Mesenchymal stem cell (in vitro differentiated cells and primary cell): Measurements from ENCODE around the gene MOGAT2. TPM values are rescaled to one million over a fixed set of nuclear protein-coding genes. Genes with fewer than 3 reads are reported as not detected.

Source experiments
- DNase-seq: peaks from one replicate; pipeline ENCODE4 v3.0.0-alpha.2; 2013
- H2AFZ ChIP-seq: one replicate; pipeline ENCODE4 v1.6.1; 2013; ENCODE audit warnings: low read depth, mild to moderate bottlenecking, control low read depth, inconsistent platforms, low read length, moderate library complexity
- H2AK5ac ChIP-seq: 2 replicates; pipeline ENCODE4 v1.6.1; 2013; ENCODE audit warnings: low read length, moderate library complexity, mild to moderate bottlenecking, inconsistent platforms; ENCODE audit not compliant: severe bottlenecking
- H2BK120ac ChIP-seq: one replicate; pipeline ENCODE4 v1.6.1; 2013; ENCODE audit warnings: low read depth, mild to moderate bottlenecking, inconsistent platforms, low read length, moderate library complexity
- H2BK12ac ChIP-seq, 2 experiments: one replicate each; pipeline ENCODE4 v1.6.1; 2013; ENCODE audit warnings: inconsistent platforms in 2 of 2, low read length in 2 of 2, mild to moderate bottlenecking in 2 of 2, moderate library complexity in 2 of 2, control low read depth in 1 of 2
- H2BK15ac ChIP-seq: one replicate; pipeline ENCODE4 v1.6.1; 2013; ENCODE audit warnings: mild to moderate bottlenecking, low read depth, inconsistent platforms; ENCODE audit not compliant: poor library complexity, severe bottlenecking
- H2BK5ac ChIP-seq: 2 replicates; pipeline ENCODE4 v1.6.1; 2013; ENCODE audit warnings: low read depth, mild to moderate bottlenecking, low read length, control low read depth, inconsistent platforms; ENCODE audit not compliant: poor library complexity, severe bottlenecking
- H3K14ac ChIP-seq, 2 experiments: one replicate each; pipeline ENCODE4 v1.6.1; 2013; ENCODE audit warnings: inconsistent platforms in 2 of 2, low read length in 2 of 2, control low read depth in 1 of 2, mild to moderate bottlenecking in 1 of 2, moderate library complexity in 1 of 2
- H3K18ac ChIP-seq, 2 experiments: one replicate each; pipeline ENCODE4 v1.6.1; 2013; ENCODE audit warnings: inconsistent platforms in 2 of 2, low read length in 2 of 2, control low read depth in 1 of 2, low read depth in 1 of 2, mild to moderate bottlenecking in 1 of 2
- H3K23ac ChIP-seq, 2 experiments: one replicate each; pipeline ENCODE4 v1.6.1; 2013; ENCODE audit warnings: inconsistent platforms in 2 of 2, low read length in 2 of 2, mild to moderate bottlenecking in 2 of 2, moderate library complexity in 2 of 2, control low read depth in 1 of 2
- H3K27ac ChIP-seq: 2 replicates; pipeline ENCODE4 v1.5.1; 2013; ENCODE audit warnings: mild to moderate bottlenecking, moderate library complexity, low read length, control low read depth, inconsistent platforms; ENCODE audit not compliant: poor library complexity, severe bottlenecking
- H3K27me3 ChIP-seq, 2 experiments: 2 replicates each; pipeline versions ENCODE4 v1.6.1 to v1.7.0; 2013; ENCODE audit warnings: low read length in 2 of 2, mild to moderate bottlenecking in 2 of 2, moderate library complexity in 2 of 2, control low read depth in 1 of 2, inconsistent platforms in 1 of 2; ENCODE audit not compliant: control insufficient read depth in 1 of 2, insufficient read depth in 1 of 2
- H3K36me3 ChIP-seq, 2 experiments: 2 replicates each; pipeline versions ENCODE4 v1.6.1 to v1.7.0; 2013; ENCODE audit warnings: low read length in 2 of 2, control low read depth in 1 of 2, inconsistent platforms in 1 of 2, low read depth in 1 of 2, mild to moderate bottlenecking in 1 of 2; ENCODE audit not compliant: insufficient read depth in 2 of 2, control insufficient read depth in 1 of 2
- H3K4ac ChIP-seq, 2 experiments: one replicate each; pipeline ENCODE4 v1.6.1; 2013; ENCODE audit warnings: inconsistent platforms in 2 of 2, low read length in 2 of 2, mild to moderate bottlenecking in 2 of 2, moderate library complexity in 2 of 2, control low read depth in 1 of 2, low read depth in 1 of 2
- H3K4me1 ChIP-seq: 2 replicates; pipeline ENCODE4 v1.6.1; 2013; ENCODE audit warnings: low read depth, low read length, control low read depth; ENCODE audit not compliant: control insufficient read depth, insufficient read depth
- H3K4me2 ChIP-seq: 2 replicates; pipeline ENCODE4 v1.6.1; 2013; ENCODE audit warnings: low read length, mild to moderate bottlenecking, inconsistent platforms; ENCODE audit not compliant: poor library complexity, severe bottlenecking
- H3K4me3 ChIP-seq, 2 experiments: 2 replicates each; pipeline versions ENCODE4 v1.5.1 to v1.7.0; 2013; ENCODE audit warnings: low read length in 2 of 2, mild to moderate bottlenecking in 2 of 2, control low read depth in 1 of 2, low read depth in 1 of 2; ENCODE audit not compliant: insufficient read depth in 1 of 2
- H3K79me1 ChIP-seq: replicated peaks from 2 replicates; pipeline ENCODE4 v1.6.1; 2013; ENCODE audit warnings: mild to moderate bottlenecking, control low read depth, low read length, inconsistent platforms; ENCODE audit not compliant: poor library complexity, severe bottlenecking
- H3K9ac ChIP-seq: 2 replicates; pipeline ENCODE4 v1.7.0; 2013; ENCODE audit warnings: mild to moderate bottlenecking, low read length, moderate library complexity
- H3K9me3 ChIP-seq: 2 replicates; pipeline ENCODE4 v1.7.0; 2013; ENCODE audit warnings: mild to moderate bottlenecking, low read length; ENCODE audit not compliant: control insufficient read depth
- H4K8ac ChIP-seq: one replicate; pipeline ENCODE4 v1.6.1; 2013; ENCODE audit warnings: inconsistent platforms, mild to moderate bottlenecking, low read length, moderate library complexity
- H4K91ac ChIP-seq: one replicate; pipeline ENCODE4 v1.6.1; 2013; ENCODE audit warnings: mild to moderate bottlenecking, low read length, inconsistent platforms
- WGBS: methylation state at CpG from one replicate; pipeline ENCODE4 v1.1.7; 2013; ENCODE audit warnings: mixed read lengths; 5-methylcytosine and 5-hydroxymethylcytosine counted together
- polyA plus RNA-seq, 2 experiments: library from polyadenylated mRNA; stranded (reverse); fragments of 200-250 nt; gene quantifications; one replicate each; pipeline ENCODE4 v1.2.3, GENCODE V29; 2013

The MOGAT2 gene
- not detected for polyA plus RNA-seq (2013, experiment 1 of 2)
- polyA plus RNA-seq (2013, experiment 2 of 2): not detected

DNA sequence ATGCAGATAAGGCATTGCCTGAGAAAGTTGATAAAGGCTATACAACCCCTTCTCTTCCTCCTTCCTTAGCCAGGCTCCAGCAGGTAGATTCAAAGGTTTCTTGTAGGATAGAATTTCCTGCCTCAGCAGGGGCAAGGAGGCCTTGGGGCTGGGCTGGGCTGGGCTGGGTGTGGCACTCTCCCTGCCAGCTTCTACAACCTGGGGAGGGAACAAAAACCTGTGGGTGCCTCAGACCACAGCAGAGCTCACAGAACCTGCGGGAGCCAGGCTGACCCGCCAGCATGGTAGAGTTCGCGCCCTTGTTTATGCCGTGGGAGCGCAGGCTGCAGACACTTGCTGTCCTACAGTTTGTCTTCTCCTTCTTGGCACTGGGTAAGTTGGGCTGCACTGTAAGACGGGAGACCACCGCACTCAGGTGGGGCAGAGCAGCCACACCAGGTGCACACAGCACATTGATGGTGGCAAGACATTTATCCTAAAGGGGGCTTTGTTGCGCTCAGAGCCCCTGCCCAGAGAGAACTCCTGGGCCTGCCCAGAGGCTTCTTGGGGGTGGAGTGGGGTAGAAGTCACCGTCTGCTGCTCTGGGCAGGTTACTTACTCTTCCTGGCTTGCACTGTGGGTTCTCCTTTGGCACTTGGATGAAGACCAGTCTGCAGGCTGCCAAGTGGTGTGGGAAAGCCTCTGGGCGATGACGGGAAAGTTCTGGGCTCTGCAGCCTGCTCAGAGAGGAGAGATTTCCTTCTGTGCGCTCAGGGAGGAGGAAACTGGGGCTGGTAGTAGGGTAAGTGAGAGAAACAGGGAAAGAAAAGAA is at the start of gene MOGAT2:
Gene MOGAT2, plus strand, starts transcription at position 231 of the 811 bp plus-strand sequence. Its CDS starts 51 bp downstream, at position 282.
- no peak within 1 kb of the TSS for H2AK5ac ChIP-seq
- H2BK120ac ChIP-seq: no peak within 1 kb of the TSS
- no peak within 1 kb of the TSS for H2BK12ac ChIP-seq
- no peaks in the 10 kb centered on the region for H3K79me1 ChIP-seq
- no peak within 1 kb of the TSS for H3K9ac ChIP-seq
- no peak within 1 kb of the TSS for H4K91ac ChIP-seq
- H3K4me2 ChIP-seq: no peak within 1 kb of the TSS
- no peak within 1 kb of the TSS for H3K4me3 ChIP-seq
- no peak within 1 kb of the TSS for H3K27ac ChIP-seq
- H3K18ac ChIP-seq: no peak within 1 kb of the TSS
- no peak within 1 kb of the TSS for H2BK5ac ChIP-seq
- H3K9me3 ChIP-seq: no peaks in the 10 kb centered on the region
- no peak within 1 kb of the TSS for H4K8ac ChIP-seq
- peak within 1 kb of the TSS in 1 of 2 experiments; percentile 74 for H3K14ac ChIP-seq
- no peak for DNase-seq
- H3K23ac ChIP-seq: no peak within 1 kb of the TSS
- WGBS: 81% methylated on average over 13 of the region's 13 CpGs
- H2BK15ac ChIP-seq: no peak within 1 kb of the TSS
- no peak within 1 kb of the TSS for H3K4ac ChIP-seq
- H2AFZ ChIP-seq: no peak within 1 kb of the TSS
- no peaks in the 10 kb centered on the region for H3K36me3 ChIP-seq
- H3K27me3 ChIP-seq: peaks cover 14 to 37% of the 10 kb centered on the region in 2 experiments
- H3K4me1 ChIP-seq: peaks cover 2% of the 10 kb centered on the region

- WGBS: 5% methylated on average over 63 of the region's 72 CpGs
- H2AFZ ChIP-seq: peak within 1 kb of the TSS; percentile 34
- no peak within 1 kb of the TSS for H2BK12ac ChIP-seq
- peak within 1 kb of the TSS in 1 of 2 experiments; percentile 56 for H3K23ac ChIP-seq
- no peak within 1 kb of the TSS for H4K8ac ChIP-seq
- H3K4me1 ChIP-seq: peaks cover 19% of the 10 kb centered on the region
- H2BK120ac ChIP-seq: no peak within 1 kb of the TSS
- no peak for DNase-seq
- peak within 1 kb of the TSS; percentile 20 to 72 for H3K4me3 ChIP-seq
- no peaks in the 10 kb centered on the region for H3K79me1 ChIP-seq
- H2BK15ac ChIP-seq: no peak within 1 kb of the TSS
- no peaks in the 10 kb centered on the region for H3K9me3 ChIP-seq
- H4K91ac ChIP-seq: no peak within 1 kb of the TSS
- H2AK5ac ChIP-seq: no peak within 1 kb of the TSS
- no peak within 1 kb of the TSS for H3K14ac ChIP-seq
- peak within 1 kb of the TSS; percentile 96 for H3K4me2 ChIP-seq
- H3K27ac ChIP-seq: no peak within 1 kb of the TSS
- H3K27me3 ChIP-seq: peaks cover 38 to 66% of the 10 kb centered on the region in 2 experiments
- no peaks in the 10 kb centered on the region for H3K36me3 ChIP-seq
- H2BK5ac ChIP-seq: no peak within 1 kb of the TSS
- H3K9ac ChIP-seq: peak within 1 kb of the TSS; percentile 63
- H3K4ac ChIP-seq: no peak within 1 kb of the TSS
- H3K18ac ChIP-seq: no peak within 1 kb of the TSS
Observed at GRCh38 chr11:75668451-75669297, 49.0 kb upstream of the MOGAT2 start, which contains the start of gene MAP6. Gene MAP6 (minus strand): TSS chr11:75669038. CDS start chr11:75668369, 669 bp downstream.

GRCh38 chr11:75673977-75674582 is 43.6 kb upstream of the MOGAT2 start:
- DNase-seq: peak; percentile 35
- Histone ChIP-seq H3K4ac (no peak overlapping the region), H2BK120ac (no peak overlapping the region), H4K8ac (no peak overlapping the region), H3K18ac (no peak overlapping the region), H3K4me3 (no peak overlapping the region), H3K9ac (no peak overlapping the region), H2AK5ac (no peak overlapping the region), H2AFZ (no peak overlapping the region), H2BK12ac (no peak overlapping the region), H3K36me3 (no peaks in the 10 kb centered on the region), H3K4me2 (no peak overlapping the region), H3K23ac (no peak overlapping the region), H3K14ac (no peak overlapping the region), H3K4me1 (no peaks in the 10 kb centered on the region), H3K27ac (no peak overlapping the region), H2BK5ac (no peak overlapping the region), H4K91ac (no peak overlapping the region), H3K9me3 (no peaks in the 10 kb centered on the region), H2BK15ac (no peak overlapping the region), H3K79me1 (no peaks in the 10 kb centered on the region), H3K27me3 (peaks cover 47 to 55% of the 10 kb centered on the region in 2 experiments)
- 99% methylated on average over 3 of the region's 4 CpGs for WGBS
